H1 (cell line): ENCODE data around the gene PER2. TPM values are rescaled to one million over a fixed set of nuclear protein-coding genes. Genes with fewer than 3 reads are reported as not detected.

Experiments used
- CTCF ChIA-PET: fragments of 300-600 bp; sonication (Branson Sonifier 250); formaldehyde crosslinking; loops from one replicate; lab custom pipeline; 2021; ENCODE audit not compliant: partially characterized antibody; lab: Charles Lee
- POLR2A ChIA-PET: fragments of 300-600 bp; sonication (Branson Sonifier 250); formaldehyde crosslinking; loops from one replicate; lab custom pipeline; 2021; ENCODE audit warnings: inconsistent platforms; ENCODE audit not compliant: partially characterized antibody; lab: Charles Lee
- DNase-seq, 2 experiments: peaks; one replicate each; pipeline versions ENCODE4 v3.0.0 to v3.0.0-alpha.2; 2010 to 2022; ENCODE audit warnings: low spot score in 2 of 2, low read depth in 1 of 2, mixed read lengths in 1 of 2
- FAIRE-seq: peaks from 2 replicates; lab custom pipeline; 2011; peaks lifted over from hg19 to GRCh38; lab: Jason Lieb, UNC
- H2AFZ ChIP-seq: 2 replicates; pipeline ENCODE4 v1.8.1; 2012; ENCODE audit warnings: low read length, inconsistent platforms
- H2AK5ac ChIP-seq: 2 replicates; pipeline ENCODE4 v1.6.1; 2013; ENCODE audit warnings: low read depth, low read length
- H2BK120ac ChIP-seq: replicated peaks from 2 replicates; pipeline ENCODE3; 2013; ENCODE audit warnings: low read depth, low read length, inconsistent platforms
- H2BK12ac ChIP-seq: 2 replicates; pipeline ENCODE4 v1.6.1; 2013; ENCODE audit warnings: low read depth, low read length
- H2BK15ac ChIP-seq: 2 replicates; pipeline ENCODE4 v1.6.1; 2013; ENCODE audit warnings: low read length
- H2BK20ac ChIP-seq: 2 replicates; pipeline ENCODE4 v1.6.1; 2013; ENCODE audit warnings: low read length
- H2BK5ac ChIP-seq: 2 replicates; pipeline ENCODE4 v1.6.1; 2013; ENCODE audit warnings: low read depth, low read length
- H3K14ac ChIP-seq: 2 replicates; pipeline ENCODE4 v1.6.1; 2013; ENCODE audit warnings: inconsistent platforms; ENCODE audit not compliant: insufficient read length
- H3K18ac ChIP-seq: 2 replicates; pipeline ENCODE4 v1.6.1; 2013; ENCODE audit warnings: low read length; ENCODE audit errors: extremely low read depth
- H3K23ac ChIP-seq: 2 replicates; pipeline ENCODE4 v1.6.1; 2013; ENCODE audit warnings: inconsistent platforms; ENCODE audit not compliant: insufficient read length
- H3K23me2 ChIP-seq: 2 replicates; pipeline ENCODE4 v1.6.1; 2013; ENCODE audit warnings: low read depth, low read length
- H3K27ac ChIP-seq: 2 replicates; pipeline ENCODE4 v1.6.1; 2011; ENCODE audit warnings: low read depth, low read length, inconsistent platforms
- H3K27me3 ChIP-seq, 4 experiments: replicated peaks in 1 of 4; 1 replicate in 1 of 4; 2 replicates in 3 of 4; pipeline versions ENCODE4 v1.6.1 to v1.8.1; 2011 to 2013; ENCODE audit warnings: low read length in 3 of 4, mild to moderate bottlenecking in 3 of 4, inconsistent platforms in 2 of 4, mixed read lengths in 2 of 4, moderate library complexity in 1 of 4; ENCODE audit not compliant: control insufficient read depth in 3 of 4, insufficient read depth in 3 of 4; ENCODE audit errors: extremely low read depth in 1 of 4
- H3K36me3 ChIP-seq, 4 experiments: 2 replicates each; pipeline versions ENCODE4 v1.6.1 to v1.8.1; 2011 to 2013; ENCODE audit warnings: mild to moderate bottlenecking in 4 of 4, low read length in 3 of 4, moderate library complexity in 2 of 4, control low read depth in 1 of 4, inconsistent platforms in 1 of 4; ENCODE audit not compliant: insufficient read depth in 4 of 4, control insufficient read depth in 2 of 4
- H3K4ac ChIP-seq: replicated peaks from 2 replicates; pipeline ENCODE3; 2013; ENCODE audit warnings: low read length, low read depth, mixed read lengths, inconsistent platforms; ENCODE audit not compliant: insufficient read length
- H3K4me1 ChIP-seq, 4 experiments: replicated peaks in 1 of 4; 1 replicate in 1 of 4; 2 replicates in 3 of 4; pipeline versions ENCODE4 v1.6.1 to v1.8.1; 2011 to 2013; ENCODE audit warnings: low read length in 3 of 4, inconsistent platforms in 2 of 4, mixed read lengths in 1 of 4; ENCODE audit not compliant: insufficient read depth in 4 of 4, control insufficient read depth in 3 of 4
- H3K4me2 ChIP-seq, 2 experiments: 2 replicates each; pipeline versions ENCODE4 v1.6.1 to v1.8.1; 2011 to 2013; ENCODE audit warnings: low read depth in 2 of 2, low read length in 2 of 2, control low read depth in 1 of 2, inconsistent platforms in 1 of 2, mild to moderate bottlenecking in 1 of 2; ENCODE audit not compliant: insufficient read depth in 1 of 2
- H3K4me3 ChIP-seq, 4 experiments: fragments of 200-600, 300-600 bp in 1 of 4; sonication (generic), shearing (Covaris generic), sonication (Bioruptor Twin) in 1 of 4; 2 replicates each; pipeline versions ENCODE4 v1.5.1 to v1.8.1; 2011 to 2016; ENCODE audit warnings: low read length in 4 of 4, low read depth in 3 of 4, control low read depth in 2 of 4, inconsistent platforms in 2 of 4, mild to moderate bottlenecking in 2 of 4, mixed read lengths in 1 of 4, moderate library complexity in 1 of 4; ENCODE audit not compliant: insufficient read depth in 2 of 4; ENCODE audit errors: extremely low read depth in 1 of 4
- H3K56ac ChIP-seq: replicated peaks from 2 replicates; pipeline ENCODE3; 2013; ENCODE audit warnings: low read depth, mild to moderate bottlenecking, mixed read lengths, low read length, inconsistent platforms; ENCODE audit not compliant: insufficient read length
- H3K79me1 ChIP-seq: 2 replicates; pipeline ENCODE4 v1.6.1; 2013; ENCODE audit warnings: low read depth, low read length, control low read depth
- H3K79me2 ChIP-seq, 2 experiments: 2 replicates each; pipeline versions ENCODE4 v1.6.1 to v1.8.1; 2012 to 2013; ENCODE audit warnings: low read length in 2 of 2, mild to moderate bottlenecking in 2 of 2, inconsistent platforms in 1 of 2; ENCODE audit not compliant: insufficient read depth in 2 of 2, control insufficient read depth in 1 of 2
- H3K9ac ChIP-seq, 4 experiments: replicated peaks in 1 of 4; 1 replicate in 1 of 4; 2 replicates in 3 of 4; pipeline versions ENCODE4 v1.6.1 to v1.8.1; 2011 to 2013; ENCODE audit warnings: low read depth in 3 of 4, low read length in 3 of 4, control low read depth in 2 of 4, mild to moderate bottlenecking in 2 of 4, moderate library complexity in 2 of 4, inconsistent platforms in 1 of 4; ENCODE audit errors: extremely low read depth in 1 of 4
- H3K9me3 ChIP-seq, 2 experiments: 2 replicates each; pipeline versions ENCODE4 v1.6.1 to v1.8.1; 2012 to 2013; ENCODE audit warnings: mild to moderate bottlenecking in 2 of 2, moderate library complexity in 2 of 2, control low read depth in 1 of 2, inconsistent platforms in 1 of 2, low read depth in 1 of 2, low read length in 1 of 2, mixed read lengths in 1 of 2; ENCODE audit not compliant: insufficient read depth in 2 of 2
- H4K20me1 ChIP-seq, 2 experiments: replicated peaks in 1 of 2; 2 replicates each; pipeline versions ENCODE3 to v1.8.1; 2011 to 2013; ENCODE audit warnings: inconsistent platforms in 2 of 2, low read length in 2 of 2, mild to moderate bottlenecking in 1 of 2; ENCODE audit not compliant: insufficient read depth in 2 of 2, control insufficient read depth in 1 of 2
- H4K5ac ChIP-seq: 2 replicates; pipeline ENCODE4 v1.6.1; 2013; ENCODE audit warnings: low read length, low read depth, mixed read lengths, inconsistent platforms; ENCODE audit not compliant: insufficient read length
- H4K8ac ChIP-seq: 2 replicates; pipeline ENCODE4 v1.8.0; 2013; ENCODE audit warnings: mild to moderate bottlenecking, moderate library complexity, low read length, inconsistent platforms; ENCODE audit not compliant: insufficient read depth; ENCODE audit errors: extremely low read depth
- H4K91ac ChIP-seq: replicated peaks from 2 replicates; pipeline ENCODE3; 2013; ENCODE audit warnings: low read length, mixed read lengths, inconsistent platforms; ENCODE audit not compliant: insufficient read length
- WGBS, 2 experiments: shearing (Covaris generic) in 1 of 2; methylation state at CpG; one replicate each; pipeline versions ENCODE4 v1.1.6 to v1.1.7; 2013 to 2015; ENCODE audit warnings: low lambda C conversion rate in 2 of 2, mixed read lengths in 2 of 2, inconsistent platforms in 1 of 2, low coverage in 1 of 2, missing lambda C conversion rate in 1 of 2; ENCODE audit not compliant: insufficient replicate concordance in 2 of 2, insufficient coverage in 1 of 2, insufficient read length in 1 of 2; ENCODE audit errors: extremely low coverage in 1 of 2, missing lambda C conversion rate in 1 of 2; 5-methylcytosine and 5-hydroxymethylcytosine counted together
- polyA plus RNA-seq, 7 experiments: library from polyadenylated mRNA; depleted of rRNA in 3 of 7; stranded (reverse) in 5 of 7; unstranded in 2 of 7; fragments of >200 nt in 5 of 7; fragments of 200-250 nt in 2 of 7; gene quantifications; 1 replicate in 5 of 7; 2 replicates in 1 of 7; 4 replicates in 1 of 7; pipeline versions ENCODE4 v1.2.1 to v1.2.3, GENCODE V29; 2011 to 2013; ENCODE audit warnings: missing spikeins in 2 of 7, mixed read lengths in 2 of 7
- total RNA-seq: library from RNA; stranded (reverse); fragmentation: NEBNext Ultra II Directional; extraction: Animal tissue kit (Norgen Biotek cat#: 25700); gene quantifications from 2 replicates; pipeline ENCODE4 v1.2.1, GENCODE V29; 2021

PER2 gene
- total and polyA plus RNA-seq, 2 of the 8 experiments (the other 6 are each of a cell fraction or from before 2014, with no cell fraction given) = 0.91 to 5.5 TPM

- Histone ChIP-seq H4K5ac (no peak overlapping the region), H2BK15ac (no peak overlapping the region), H3K79me2 (no peaks in the 10 kb centered on the region), H4K8ac (no peak overlapping the region), H3K27ac (no peak overlapping the region), H2BK120ac (no peak overlapping the region), H3K56ac (no peak overlapping the region), H3K79me1 (no peaks in the 10 kb centered on the region), H3K4me1 (peaks cover 0 to 4% (median 2%) of the 10 kb centered on the region in 4 experiments; a peak in 5 of 7 replicates), H3K27me3 (peaks cover 11 to 51% (median 46%) of the 10 kb centered on the region in 4 experiments), H4K20me1 (peaks cover 0 to 10% of the 10 kb centered on the region in 2 experiments), H3K14ac (no peak overlapping the region), H2BK12ac (no peak overlapping the region), H2BK20ac (no peak overlapping the region), H3K4me3 (no peak overlapping the region), H3K4me2 (no peak overlapping the region), H2AK5ac (no peak overlapping the region), H3K23ac (no peak overlapping the region), H3K4ac (no peak overlapping the region), H4K91ac (no peak overlapping the region), H3K9ac (no peak overlapping the region), H3K18ac (no peak overlapping the region), H3K36me3 (peaks cover 0 to 7% (median 0%) of the 10 kb centered on the region in 4 experiments; a peak in 1 of 8 replicates), H3K9me3 (peaks cover 0 to 10% of the 10 kb centered on the region in 2 experiments; a peak in 2 of 4 replicates), H2BK5ac (no peak overlapping the region), H3K23me2 (peaks cover 21% of the 10 kb centered on the region; the same call in 1 of the 2 replicates), H2AFZ (no peak overlapping the region)
- DNase-seq = no peak
- WGBS, 2 experiments = 90% methylated on average over 7 of the region's 7 CpGs; no CpG with 5 or more reads in 1 of the 2 experiments
- ChIA-PET CTCF (interaction anchor here (1.1 to 3.0 kb wide), 3 partner anchors 9 to 27 kb away, joined by 5 to 13 read pairs (median 5); no protein-coding TSS in a partner anchor), POLR2A (interaction anchor here (2.6 kb wide), 1 partner anchor 76 kb away, joined by 8 read pairs; no protein-coding TSS in a partner anchor)
- FAIRE-seq = no peak
Observed at GRCh38 chr2:238235856-238236255, 52.6 kb downstream of the PER2 start.
